ENCODE results near the gene MAPK8.

GRCh38 chr10:48258105-48258504, 48.4 kb upstream of the MAPK8 start:
- TF ChIP-seq, protein P1, sequence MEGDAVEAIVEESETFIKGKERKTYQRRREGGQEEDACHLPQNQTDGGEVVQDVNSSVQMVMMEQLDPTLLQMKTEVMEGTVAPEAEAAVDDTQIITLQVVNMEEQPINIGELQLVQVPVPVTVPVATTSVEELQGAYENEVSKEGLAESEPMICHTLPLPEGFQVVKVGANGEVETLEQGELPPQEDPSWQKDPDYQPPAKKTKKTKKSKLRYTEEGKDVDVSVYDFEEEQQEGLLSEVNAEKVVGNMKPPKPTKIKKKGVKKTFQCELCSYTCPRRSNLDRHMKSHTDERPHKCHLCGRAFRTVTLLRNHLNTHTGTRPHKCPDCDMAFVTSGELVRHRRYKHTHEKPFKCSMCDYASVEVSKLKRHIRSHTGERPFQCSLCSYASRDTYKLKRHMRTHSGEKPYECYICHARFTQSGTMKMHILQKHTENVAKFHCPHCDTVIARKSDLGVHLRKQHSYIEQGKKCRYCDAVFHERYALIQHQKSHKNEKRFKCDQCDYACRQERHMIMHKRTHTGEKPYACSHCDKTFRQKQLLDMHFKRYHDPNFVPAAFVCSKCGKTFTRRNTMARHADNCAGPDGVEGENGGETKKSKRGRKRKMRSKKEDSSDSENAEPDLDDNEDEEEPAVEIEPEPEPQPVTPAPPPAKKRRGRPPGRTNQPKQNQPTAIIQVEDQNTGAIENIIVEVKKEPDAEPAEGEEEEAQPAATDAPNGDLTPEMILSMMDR (IDR thresholded peaks at IDR 0.05), result no peak
- no peak for TF ChIP-seq POLR2A (IDR thresholded peaks at IDR 0.05)
- TF ChIP-seq POLR2AphosphoS5 (IDR thresholded peaks at IDR 0.05), result no peak

Data from suprapubic skin (tissue), 4 donors.